K562 (cell line): ENCODE data around the gene TSGA10IP. TPM values are rescaled to one million over a fixed set of nuclear protein-coding genes. Genes with fewer than 3 reads are reported as not detected.

Experiments
- ATF1 ChIP-seq, 2 experiments: fragments of 450-650 bp in 1 of 2; IDR thresholded peaks; 2 replicates each; pipeline ENCODE4 v1.6.1; 2016; ENCODE audit warnings: missing compliant biosample characterization in 1 of 2, missing genetic modification characterization in 1 of 2
- CBX3 ChIP-seq, 2 experiments: IDR thresholded peaks; 1 replicate in 1 of 2; 2 replicates in 1 of 2; pipeline ENCODE4 v1.6.1; 2012; ENCODE audit warnings: inconsistent platforms in 2 of 2, low read length in 2 of 2, borderline replicate concordance in 1 of 2, control low read depth in 1 of 2
- CCAR2 ChIP-seq: fragments of 200-400 bp; formaldehyde crosslinking; IDR thresholded peaks from 2 replicates; pipeline ENCODE4 v1.6.1; 2017; ENCODE audit warnings: mild to moderate bottlenecking, low read depth, low read length
- CCNT2 ChIP-seq: IDR thresholded peaks from 2 replicates; pipeline ENCODE4 v1.6.1; 2011; ENCODE audit warnings: borderline replicate concordance, low read depth, mild to moderate bottlenecking, moderate library complexity, mixed read lengths, low read length; ENCODE audit not compliant: insufficient read length; ENCODE audit errors: extremely low read depth
- CHCHD3 ChIP-seq: fragments of 250-450 bp; sonication (Bioruptor Pico); IDR thresholded peaks from 2 replicates; pipeline ENCODE4 v2.1.2; 2022; ENCODE audit warnings: mild to moderate bottlenecking
- FOXP1 ChIP-seq: sonication (generic); formaldehyde crosslinking; IDR thresholded peaks from 2 replicates; pipeline ENCODE4 v1.8.0; 2022; ENCODE audit warnings: mild to moderate bottlenecking, missing genetic modification reagents
- JUND ChIP-seq, 2 experiments: IDR thresholded peaks; 2 replicates in 1 of 2; 3 replicates in 1 of 2; pipeline ENCODE4 v1.6.1; 2011; ENCODE audit warnings: borderline replicate concordance in 2 of 2, low read depth in 2 of 2, low read length in 2 of 2, improper control_type of control experiment in 1 of 2, missing biosample characterization in 1 of 2, missing genetic modification characterization in 1 of 2, missing genetic modification reagents in 1 of 2
- MAFF ChIP-seq: IDR thresholded peaks from 2 replicates; pipeline ENCODE4 v1.6.1; 2012; ENCODE audit warnings: low read length, improper control_type of control experiment
- MAFK ChIP-seq: IDR thresholded peaks from 2 replicates; pipeline ENCODE4 v1.6.1; 2011; ENCODE audit warnings: low read length, improper control_type of control experiment
- MIER1 ChIP-seq: fragments of 450-650 bp; IDR thresholded peaks from 2 replicates; pipeline ENCODE4 v1.6.1; 2016; ENCODE audit warnings: antibody characterized with exemption, mild to moderate bottlenecking, low read depth
- RBM22 ChIP-seq: fragments of 200-400 bp; formaldehyde crosslinking; IDR thresholded peaks from 2 replicates; pipeline ENCODE4 v1.6.1; 2018; ENCODE audit warnings: low read length, low read depth; ENCODE audit not compliant: poor library complexity, severe bottlenecking
- ZBED1 ChIP-seq: IDR thresholded peaks from 2 replicates; pipeline ENCODE4 v1.6.1; 2014
- ZC3H4 ChIP-seq: sonication (generic); formaldehyde crosslinking; IDR thresholded peaks from 2 replicates; pipeline ENCODE4 v1.9.0; 2021; ENCODE audit warnings: missing genetic modification reagents, borderline replicate concordance
- ZNF146 ChIP-seq: IDR thresholded peaks from one replicate; pipeline ENCODE4 v1.6.1; 2018; ENCODE audit warnings: missing compliant biosample characterization; ENCODE audit not compliant: unreplicated experiment
- ZNF197 ChIP-seq: fragments of 200-800 bp; sonication (Bioruptor generic); IDR thresholded peaks from 2 replicates; pipeline ENCODE4 v1.6.1; 2016; ENCODE audit warnings: low read depth, missing genetic modification characterization, missing compliant biosample characterization
- polyA plus RNA-seq, 8 experiments: library from polyadenylated mRNA; depleted of rRNA in 4 of 8; stranded (reverse) in 5 of 8; unstranded in 3 of 8; fragments of >200 nt; fragmentation: Nextera tagmentation in 2 of 8; fragmentation: Illumina TruSeq in 1 of 8; extraction: Ambion mirVana in 2 of 8; extraction: Trizol in 1 of 8; gene quantifications; 2 replicates each; pipeline versions ENCODE4 v1.2.1 to v1.2.3, GENCODE V29; 2011 to 2014; ENCODE audit warnings: inconsistent platforms in 1 of 8, missing spikeins in 1 of 8
- total RNA-seq, 7 experiments: library from RNA; depleted of rRNA in 6 of 7; stranded (reverse); fragments of >200 nt in 6 of 7; fragmentation: Illumina TruSeq in 2 of 7; extraction: Trizol in 2 of 7; gene quantifications; 2 replicates each; pipeline versions ENCODE4 v1.2.1 to v1.2.3, GENCODE V29; 2011 to 2021; ENCODE audit warnings: low replicate concordance in 1 of 7
- TF ChIP-seq, protein P1 (sequence below): sonication (generic); formaldehyde crosslinking; IDR thresholded peaks from 2 replicates; pipeline ENCODE4 v1.8.0; 2023; ENCODE audit warnings: mild to moderate bottlenecking, missing genetic modification reagents
- TF ChIP-seq, protein P2 (sequence below): fragments of 450-650 bp; IDR thresholded peaks from 2 replicates; pipeline ENCODE4 v1.6.1; 2016; ENCODE audit warnings: missing biosample characterization, missing genetic modification characterization
- TF ChIP-seq, protein P3 (sequence below): fragments of 450-650 bp; conservative IDR thresholded peaks from 2 replicates; pipeline ENCODE4 v1.6.1; 2016; ENCODE audit warnings: missing genetic modification characterization, low read depth, mild to moderate bottlenecking, missing compliant biosample characterization, moderate library complexity
- TF ChIP-seq, protein P4 (sequence below): fragments of 150-350 bp; IDR thresholded peaks from 2 replicates; pipeline ENCODE4 v1.6.1; 2014; ENCODE audit warnings: low read depth, mild to moderate bottlenecking, low read length, borderline replicate concordance

TSGA10IP gene
- total and polyA plus RNA-seq, 9 of the 15 experiments (the other 6 are each of a cell fraction or from before 2014, with no cell fraction given) = not detected

DNA sequence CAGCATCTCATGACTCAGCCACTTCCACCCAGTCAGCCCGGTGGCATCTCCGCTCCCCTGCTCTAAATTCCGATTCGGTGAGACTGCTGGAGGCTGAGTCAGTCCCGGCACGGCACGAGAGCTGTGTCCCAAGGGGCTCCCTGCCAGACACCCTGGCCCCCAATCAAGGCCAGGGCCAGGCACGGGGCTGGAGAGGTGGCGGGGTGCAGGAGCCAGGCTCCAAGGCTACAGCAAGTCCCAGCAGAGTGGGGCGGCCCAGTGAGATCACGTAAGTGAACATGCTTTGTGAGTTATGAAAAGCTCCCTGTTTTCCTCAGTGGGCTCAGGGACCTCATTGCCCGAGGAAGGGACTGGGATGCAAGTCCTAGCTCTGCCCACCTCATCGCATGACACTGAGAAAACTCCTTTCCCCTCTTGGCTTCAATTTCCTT is 29.4 kb upstream of the TSGA10IP start (continued):
- TF ChIP-seq JUND (IDR thresholded peaks at IDR 0.05; ENCODE audit: borderline replicate concordance, low read depth, low read length) = peak; percentile 71
- no peak for TF ChIP-seq JUND (tag; IDR thresholded peaks at IDR 0.05; ENCODE audit: borderline replicate concordance, low read depth, low read length)
- TF ChIP-seq ZNF146 (CRISPR knock-in tag) = no peak
- no peak for TF ChIP-seq CBX3 (IDR thresholded peaks at IDR 0.05; ENCODE audit: borderline replicate concordance in 1 of 2, low read length in 2 of 2)
- no peak for TF ChIP-seq CHCHD3 (CRISPR knock-in tag)
- no peak for TF ChIP-seq MIER1
- no peak for TF ChIP-seq FOXP1 (CRISPR knock-in tag)
- TF ChIP-seq, protein P1, sequence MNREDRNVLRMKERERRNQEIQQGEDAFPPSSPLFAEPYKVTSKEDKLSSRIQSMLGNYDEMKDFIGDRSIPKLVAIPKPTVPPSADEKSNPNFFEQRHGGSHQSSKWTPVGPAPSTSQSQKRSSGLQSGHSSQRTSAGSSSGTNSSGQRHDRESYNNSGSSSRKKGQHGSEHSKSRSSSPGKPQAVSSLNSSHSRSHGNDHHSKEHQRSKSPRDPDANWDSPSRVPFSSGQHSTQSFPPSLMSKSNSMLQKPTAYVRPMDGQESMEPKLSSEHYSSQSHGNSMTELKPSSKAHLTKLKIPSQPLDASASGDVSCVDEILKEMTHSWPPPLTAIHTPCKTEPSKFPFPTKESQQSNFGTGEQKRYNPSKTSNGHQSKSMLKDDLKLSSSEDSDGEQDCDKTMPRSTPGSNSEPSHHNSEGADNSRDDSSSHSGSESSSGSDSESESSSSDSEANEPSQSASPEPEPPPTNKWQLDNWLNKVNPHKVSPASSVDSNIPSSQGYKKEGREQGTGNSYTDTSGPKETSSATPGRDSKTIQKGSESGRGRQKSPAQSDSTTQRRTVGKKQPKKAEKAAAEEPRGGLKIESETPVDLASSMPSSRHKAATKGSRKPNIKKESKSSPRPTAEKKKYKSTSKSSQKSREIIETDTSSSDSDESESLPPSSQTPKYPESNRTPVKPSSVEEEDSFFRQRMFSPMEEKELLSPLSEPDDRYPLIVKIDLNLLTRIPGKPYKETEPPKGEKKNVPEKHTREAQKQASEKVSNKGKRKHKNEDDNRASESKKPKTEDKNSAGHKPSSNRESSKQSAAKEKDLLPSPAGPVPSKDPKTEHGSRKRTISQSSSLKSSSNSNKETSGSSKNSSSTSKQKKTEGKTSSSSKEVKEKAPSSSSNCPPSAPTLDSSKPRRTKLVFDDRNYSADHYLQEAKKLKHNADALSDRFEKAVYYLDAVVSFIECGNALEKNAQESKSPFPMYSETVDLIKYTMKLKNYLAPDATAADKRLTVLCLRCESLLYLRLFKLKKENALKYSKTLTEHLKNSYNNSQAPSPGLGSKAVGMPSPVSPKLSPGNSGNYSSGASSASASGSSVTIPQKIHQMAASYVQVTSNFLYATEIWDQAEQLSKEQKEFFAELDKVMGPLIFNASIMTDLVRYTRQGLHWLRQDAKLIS (CRISPR knock-in tag) = no peak
- TF ChIP-seq, protein P2, sequence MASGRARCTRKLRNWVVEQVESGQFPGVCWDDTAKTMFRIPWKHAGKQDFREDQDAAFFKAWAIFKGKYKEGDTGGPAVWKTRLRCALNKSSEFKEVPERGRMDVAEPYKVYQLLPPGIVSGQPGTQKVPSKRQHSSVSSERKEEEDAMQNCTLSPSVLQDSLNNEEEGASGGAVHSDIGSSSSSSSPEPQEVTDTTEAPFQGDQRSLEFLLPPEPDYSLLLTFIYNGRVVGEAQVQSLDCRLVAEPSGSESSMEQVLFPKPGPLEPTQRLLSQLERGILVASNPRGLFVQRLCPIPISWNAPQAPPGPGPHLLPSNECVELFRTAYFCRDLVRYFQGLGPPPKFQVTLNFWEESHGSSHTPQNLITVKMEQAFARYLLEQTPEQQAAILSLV (tag) = no peak
- no peak for TF ChIP-seq MAFF
- TF ChIP-seq ZC3H4 (CRISPR knock-in tag) = no peak
- no peak for TF ChIP-seq ATF1 (CRISPR knock-in tag; IDR thresholded peaks at IDR 0.05)
- no peak for TF ChIP-seq ATF1 (tag; IDR thresholded peaks at IDR 0.05)
- TF ChIP-seq, protein P3, sequence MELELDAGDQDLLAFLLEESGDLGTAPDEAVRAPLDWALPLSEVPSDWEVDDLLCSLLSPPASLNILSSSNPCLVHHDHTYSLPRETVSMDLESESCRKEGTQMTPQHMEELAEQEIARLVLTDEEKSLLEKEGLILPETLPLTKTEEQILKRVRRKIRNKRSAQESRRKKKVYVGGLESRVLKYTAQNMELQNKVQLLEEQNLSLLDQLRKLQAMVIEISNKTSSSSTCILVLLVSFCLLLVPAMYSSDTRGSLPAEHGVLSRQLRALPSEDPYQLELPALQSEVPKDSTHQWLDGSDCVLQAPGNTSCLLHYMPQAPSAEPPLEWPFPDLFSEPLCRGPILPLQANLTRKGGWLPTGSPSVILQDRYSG (tag) = no peak
- peak; percentile 45 for TF ChIP-seq RBM22
- peak; percentile 45; the same call in 1 of the 2 replicates for TF ChIP-seq MAFK
- no peak for TF ChIP-seq ZBED1
- TF ChIP-seq, protein P4, sequence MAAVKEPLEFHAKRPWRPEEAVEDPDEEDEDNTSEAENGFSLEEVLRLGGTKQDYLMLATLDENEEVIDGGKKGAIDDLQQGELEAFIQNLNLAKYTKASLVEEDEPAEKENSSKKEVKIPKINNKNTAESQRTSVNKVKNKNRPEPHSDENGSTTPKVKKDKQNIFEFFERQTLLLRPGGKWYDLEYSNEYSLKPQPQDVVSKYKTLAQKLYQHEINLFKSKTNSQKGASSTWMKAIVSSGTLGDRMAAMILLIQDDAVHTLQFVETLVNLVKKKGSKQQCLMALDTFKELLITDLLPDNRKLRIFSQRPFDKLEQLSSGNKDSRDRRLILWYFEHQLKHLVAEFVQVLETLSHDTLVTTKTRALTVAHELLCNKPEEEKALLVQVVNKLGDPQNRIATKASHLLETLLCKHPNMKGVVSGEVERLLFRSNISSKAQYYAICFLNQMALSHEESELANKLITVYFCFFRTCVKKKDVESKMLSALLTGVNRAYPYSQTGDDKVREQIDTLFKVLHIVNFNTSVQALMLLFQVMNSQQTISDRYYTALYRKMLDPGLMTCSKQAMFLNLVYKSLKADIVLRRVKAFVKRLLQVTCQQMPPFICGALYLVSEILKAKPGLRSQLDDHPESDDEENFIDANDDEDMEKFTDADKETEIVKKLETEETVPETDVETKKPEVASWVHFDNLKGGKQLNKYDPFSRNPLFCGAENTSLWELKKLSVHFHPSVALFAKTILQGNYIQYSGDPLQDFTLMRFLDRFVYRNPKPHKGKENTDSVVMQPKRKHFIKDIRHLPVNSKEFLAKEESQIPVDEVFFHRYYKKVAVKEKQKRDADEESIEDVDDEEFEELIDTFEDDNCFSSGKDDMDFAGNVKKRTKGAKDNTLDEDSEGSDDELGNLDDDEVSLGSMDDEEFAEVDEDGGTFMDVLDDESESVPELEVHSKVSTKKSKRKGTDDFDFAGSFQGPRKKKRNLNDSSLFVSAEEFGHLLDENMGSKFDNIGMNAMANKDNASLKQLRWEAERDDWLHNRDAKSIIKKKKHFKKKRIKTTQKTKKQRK = no peak
- peak; percentile 24 for TF ChIP-seq CCNT2
- TF ChIP-seq ZNF197 (CRISPR knock-in tag) = no peak
- TF ChIP-seq CCAR2 = no peak
